Measurements from ENCODE around the gene PCDHGA1.
A peak's percentile ranks its signal among the peaks of the same experiment; 100 is the strongest.
"Not testable (repeated sequence)": the region's sequence is repeated elsewhere in the genome, so short reads cannot be mapped to it uniquely, and the experiment has no call there.

PCDHGA1 gene

GRCh38 chr5:141343953-141344463 lies 13.7 kb downstream of the PCDHGA1 start:
- Histone ChIP-seq H3K27me3 (replicated peaks; ENCODE audit: control insufficient read depth, insufficient read depth, low read length) (no peaks in the 10 kb centered on the region), H3K4me3 (replicated peaks; ENCODE audit: low read depth, low read length) (no peak overlapping the region), H3K36me3 (ENCODE audit: control insufficient read depth, insufficient read depth, low read length) (no peaks in the 10 kb centered on the region)
- TF ChIP-seq CTCF (IDR thresholded peaks at IDR 0.05; ENCODE audit: insufficient read depth, low read length, poor library complexity, severe bottlenecking) = no peak
- no peak for DNase-seq (ENCODE audit: extremely low read depth, insufficient read length)

DNA sequence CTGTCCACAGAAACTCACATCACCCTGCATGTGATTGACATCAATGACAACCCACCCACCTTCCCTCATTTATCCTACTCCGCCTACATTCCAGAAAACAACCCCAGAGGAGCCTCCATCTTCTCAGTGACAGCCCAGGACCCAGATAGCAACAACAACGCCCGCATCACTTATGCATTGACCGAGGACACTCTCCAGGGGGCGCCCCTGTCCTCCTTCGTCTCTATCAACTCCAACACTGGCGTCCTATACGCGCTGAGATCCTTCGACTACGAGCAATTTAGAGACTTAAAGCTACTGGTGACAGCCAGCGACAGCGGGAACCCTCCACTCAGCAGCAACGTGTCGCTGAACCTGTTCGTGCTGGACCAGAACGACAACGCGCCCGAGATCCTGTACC lies 15.0 kb downstream of the PCDHGA1 start:
- Histone ChIP-seq H3K4me3 (replicated peaks; ENCODE audit: low read depth, low read length) (no peak overlapping the region), H3K27me3 (replicated peaks; ENCODE audit: control insufficient read depth, insufficient read depth, low read length) (no peaks in the 10 kb centered on the region), H3K36me3 (ENCODE audit: control insufficient read depth, insufficient read depth, low read length) (no peaks in the 10 kb centered on the region)
- TF ChIP-seq CTCF (IDR thresholded peaks at IDR 0.05; ENCODE audit: insufficient read depth, low read length, poor library complexity, severe bottlenecking) = no peak
- no peak for DNase-seq (ENCODE audit: extremely low read depth, insufficient read length)

DNA sequence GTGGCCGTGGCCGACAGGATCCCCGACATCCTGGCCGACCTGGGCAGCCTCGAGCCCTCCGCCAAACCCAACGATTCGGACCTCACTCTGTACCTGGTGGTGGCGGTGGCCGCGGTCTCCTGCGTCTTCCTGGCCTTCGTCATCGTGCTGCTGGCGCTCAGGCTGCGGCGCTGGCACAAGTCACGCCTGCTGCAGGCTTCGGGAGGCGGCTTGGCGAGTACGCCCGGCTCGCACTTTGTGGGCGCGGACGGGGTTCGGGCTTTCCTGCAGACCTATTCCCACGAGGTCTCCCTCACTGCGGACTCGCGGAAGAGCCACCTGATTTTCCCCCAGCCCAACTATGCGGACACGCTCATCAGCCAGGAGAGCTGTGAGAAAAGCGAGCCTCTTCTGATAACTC lies 15.7 kb downstream of the PCDHGA1 start:
- H3K36me3 ChIP-seq (ENCODE audit: control insufficient read depth, insufficient read depth, low read length); DNase-seq (ENCODE audit: extremely low read depth, insufficient read length); H3K4me3 ChIP-seq (replicated peaks; ENCODE audit: low read depth, low read length); H3K27me3 ChIP-seq (replicated peaks; ENCODE audit: control insufficient read depth, insufficient read depth, low read length): not testable (repeated sequence)

DNA sequence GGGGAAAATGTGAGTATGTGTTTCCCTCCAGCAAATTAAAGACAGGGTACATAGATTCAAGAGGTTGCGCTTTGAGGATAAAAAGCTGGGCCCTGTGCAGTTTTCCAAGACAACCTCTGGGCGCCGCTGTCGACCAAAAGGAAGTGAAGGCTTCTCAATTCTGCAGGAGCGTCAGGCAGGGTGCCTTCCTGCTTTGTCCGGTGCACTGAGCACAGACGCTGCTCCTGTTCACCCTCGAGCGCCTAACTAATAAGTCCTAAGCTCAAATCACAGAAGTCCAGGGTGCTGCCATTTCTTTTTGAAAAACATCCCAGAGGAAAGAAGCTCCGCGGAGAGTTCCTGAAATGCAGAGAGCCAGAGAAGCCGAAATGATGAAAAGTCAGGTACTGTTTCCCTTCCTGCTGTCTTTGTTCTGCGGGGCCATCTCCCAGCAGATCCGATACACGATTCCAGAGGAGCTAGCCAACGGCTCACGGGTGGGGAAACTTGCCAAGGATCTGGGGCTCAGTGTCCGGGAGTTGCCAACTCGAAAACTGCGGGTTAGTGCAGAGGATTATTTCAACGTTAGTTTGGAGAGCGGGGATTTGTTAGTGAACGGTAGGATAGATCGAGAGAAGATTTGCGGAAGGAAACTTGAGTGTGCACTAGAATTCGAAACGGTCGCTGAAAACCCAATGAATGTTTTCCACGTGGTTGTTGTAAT lies 19.8 kb downstream of the PCDHGA1 start, which contains the start of gene PCDHGB1:
PCDHGB1 (plus strand) TSS at position 183 of the 703 bp plus-strand sequence; CDS start at position 345, 162 bp downstream.
- H3K36me3 ChIP-seq (ENCODE audit: control insufficient read depth, insufficient read depth, low read length) = no peaks in the 10 kb centered on the region
- peak within 1 kb of the TSS; percentile 58 for H3K4me3 ChIP-seq (replicated peaks; ENCODE audit: low read depth, low read length)
- TF ChIP-seq CTCF (IDR thresholded peaks at IDR 0.05; ENCODE audit: insufficient read depth, low read length, poor library complexity, severe bottlenecking) = peak; percentile 72
- no peaks in the 10 kb centered on the region for H3K27me3 ChIP-seq (replicated peaks; ENCODE audit: control insufficient read depth, insufficient read depth, low read length)
- DNase-seq (ENCODE audit: extremely low read depth, insufficient read length) = no peak

DNA sequence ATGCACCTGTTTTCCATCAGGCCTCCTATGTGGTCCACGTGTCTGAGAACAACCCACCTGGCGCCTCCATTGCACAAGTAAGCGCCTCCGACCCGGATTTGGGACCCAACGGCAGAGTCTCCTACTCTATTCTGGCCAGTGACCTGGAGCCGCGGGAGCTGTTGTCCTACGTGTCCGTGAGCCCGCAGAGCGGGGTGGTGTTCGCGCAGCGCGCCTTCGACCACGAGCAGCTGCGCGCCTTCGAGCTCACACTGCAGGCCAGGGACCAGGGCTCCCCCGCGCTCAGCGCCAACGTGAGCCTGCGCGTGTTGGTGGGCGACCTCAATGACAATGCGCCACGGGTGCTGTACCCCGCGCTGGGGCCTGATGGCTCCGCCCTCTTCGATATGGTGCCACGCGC lies 21.3 kb downstream of the PCDHGA1 start:
- Histone ChIP-seq H3K27me3 (replicated peaks; ENCODE audit: control insufficient read depth, insufficient read depth, low read length) (no peaks in the 10 kb centered on the region), H3K36me3 (ENCODE audit: control insufficient read depth, insufficient read depth, low read length) (no peaks in the 10 kb centered on the region), H3K4me3 (replicated peaks; ENCODE audit: low read depth, low read length) (no peak overlapping the region)
- TF ChIP-seq CTCF (IDR thresholded peaks at IDR 0.05; ENCODE audit: insufficient read depth, low read length, poor library complexity, severe bottlenecking) = no peak
- no peak for DNase-seq (ENCODE audit: extremely low read depth, insufficient read length)

DNA sequence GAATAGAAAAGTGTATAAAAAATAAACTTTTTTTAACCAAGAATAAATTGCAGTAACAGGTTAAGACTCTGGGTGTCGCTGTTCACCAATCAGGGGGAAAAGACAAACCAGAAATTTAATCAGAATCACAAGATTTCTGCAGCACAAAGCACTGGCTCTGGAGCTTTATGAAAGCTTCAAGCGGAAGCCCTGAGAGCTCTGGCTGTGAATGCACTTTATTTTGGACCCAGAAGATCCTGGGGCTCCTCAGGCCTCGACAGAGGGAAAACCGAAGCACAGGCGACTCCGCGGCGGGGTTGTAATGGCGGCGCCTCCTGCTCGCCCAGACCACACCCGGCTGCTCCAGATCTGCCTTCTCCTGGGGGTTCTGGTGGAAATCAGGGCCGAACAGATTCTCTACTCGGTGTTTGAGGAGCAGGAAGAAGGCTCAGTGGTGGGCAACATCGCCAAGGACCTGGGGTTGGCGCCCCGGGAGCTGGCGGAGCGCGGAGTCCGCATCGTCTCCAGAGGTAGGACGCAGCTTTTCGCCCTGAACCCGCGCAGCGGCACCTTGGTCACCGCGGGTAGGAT lies 24.7 kb downstream of the PCDHGA1 start, which contains the start of gene PCDHGA4:
PCDHGA4 (plus strand) TSS at position 122 of the 570 bp plus-strand sequence; CDS start at position 209, 87 bp downstream.
- no peak for DNase-seq (ENCODE audit: extremely low read depth, insufficient read length)
- peak; percentile 28 for TF ChIP-seq CTCF (IDR thresholded peaks at IDR 0.05; ENCODE audit: insufficient read depth, low read length, poor library complexity, severe bottlenecking)
- Histone ChIP-seq H3K27me3 (replicated peaks; ENCODE audit: control insufficient read depth, insufficient read depth, low read length) (no peaks in the 10 kb centered on the region), H3K36me3 (ENCODE audit: control insufficient read depth, insufficient read depth, low read length) (no peaks in the 10 kb centered on the region), H3K4me3 (replicated peaks; ENCODE audit: low read depth, low read length) (no peak within 1 kb of the TSS)
